ENCODE results near the gene CCDC7.
"Not testable (repeated sequence)": the region's sequence is repeated elsewhere in the genome, so short reads cannot be mapped to it uniquely, and the experiment has no call there.

The CCDC7 gene

DNA sequence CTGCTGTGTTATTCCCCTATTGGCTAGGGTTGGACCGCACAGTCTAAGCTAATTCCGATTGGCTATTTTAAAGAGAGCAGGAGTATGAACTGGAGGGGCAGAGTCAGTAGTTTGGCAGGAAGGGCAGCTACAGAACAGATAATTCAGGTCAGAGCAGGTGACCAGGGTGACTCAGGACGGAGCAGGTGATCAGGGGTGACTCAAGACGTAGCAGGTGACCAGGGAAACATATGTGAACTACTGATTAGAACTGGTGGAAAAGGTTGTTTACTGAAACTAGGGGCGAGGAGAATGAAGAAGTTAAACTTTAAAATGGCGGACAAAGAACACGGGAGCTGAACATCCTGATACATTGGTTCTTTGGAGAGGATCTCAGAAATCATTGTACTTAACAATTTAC, 102.3 kb downstream of the CCDC7 start:
- in situ Hi-C loops (cut with HindIII; ENCODE audit: low sequenced_read_pairs) = no loop called here

- in situ Hi-C loops (cut with HindIII; ENCODE audit: low sequenced_read_pairs) = no loop called here
Observed at GRCh38 chr10:32556783-32557395, 110.9 kb downstream of the CCDC7 start.

DNA sequence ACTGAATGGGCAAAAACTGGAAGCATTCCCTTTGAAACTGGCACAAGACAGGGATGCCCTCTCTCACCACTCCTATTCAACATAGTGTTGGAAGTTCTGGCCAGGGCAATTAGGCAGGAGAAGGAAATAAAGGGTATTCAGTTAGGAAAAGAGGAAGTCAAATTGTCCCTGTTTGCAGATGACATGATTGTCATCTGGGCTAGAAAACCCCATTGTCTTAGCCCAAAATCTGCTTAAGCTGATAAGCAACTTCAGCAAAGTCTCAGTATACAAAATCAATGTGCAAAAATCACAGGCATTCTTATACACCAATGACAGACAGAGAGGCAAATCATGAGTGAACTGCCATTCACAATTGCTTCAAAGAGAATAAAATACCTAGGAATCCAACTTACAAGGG, 116.8 kb downstream of the CCDC7 start:
- in situ Hi-C loops (cut with HindIII; ENCODE audit: low sequenced_read_pairs) = not testable (repeated sequence)

DNA sequence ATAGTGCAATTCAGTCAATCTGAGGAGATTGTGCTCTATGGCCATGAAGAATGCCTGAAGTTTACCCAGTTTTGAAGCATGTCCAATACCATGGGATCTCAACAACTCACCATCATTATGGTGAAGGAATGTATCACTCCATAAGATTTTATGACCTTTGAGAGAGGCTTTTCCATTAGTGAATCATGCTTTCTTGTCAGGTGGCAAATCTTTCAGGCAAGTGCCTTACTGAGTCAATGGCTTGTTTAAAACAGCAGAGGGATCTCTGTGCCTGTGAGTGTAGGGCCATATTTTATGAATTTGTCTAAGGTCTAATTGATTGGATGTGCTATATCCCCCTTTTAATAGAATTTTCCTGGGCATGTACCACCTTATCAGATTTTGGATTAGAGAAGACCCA, 131.5 kb downstream of the CCDC7 start:
- in situ Hi-C loops (cut with HindIII; ENCODE audit: low sequenced_read_pairs) = no loop called here

GRCh38 chr10:32582946-32583345, 137.0 kb downstream of the CCDC7 start:
- in situ Hi-C loops (cut with HindIII; ENCODE audit: low sequenced_read_pairs) = no loop called here

GRCh38 chr10:32598022-32598421, 152.1 kb downstream of the CCDC7 start:
- in situ Hi-C loops (cut with HindIII; ENCODE audit: low sequenced_read_pairs) = not testable (repeated sequence)

- in situ Hi-C loops (cut with HindIII; ENCODE audit: low sequenced_read_pairs) = no loop called here
Observed at GRCh38 chr10:32600317-32600716, 154.4 kb downstream of the CCDC7 start.

DNA sequence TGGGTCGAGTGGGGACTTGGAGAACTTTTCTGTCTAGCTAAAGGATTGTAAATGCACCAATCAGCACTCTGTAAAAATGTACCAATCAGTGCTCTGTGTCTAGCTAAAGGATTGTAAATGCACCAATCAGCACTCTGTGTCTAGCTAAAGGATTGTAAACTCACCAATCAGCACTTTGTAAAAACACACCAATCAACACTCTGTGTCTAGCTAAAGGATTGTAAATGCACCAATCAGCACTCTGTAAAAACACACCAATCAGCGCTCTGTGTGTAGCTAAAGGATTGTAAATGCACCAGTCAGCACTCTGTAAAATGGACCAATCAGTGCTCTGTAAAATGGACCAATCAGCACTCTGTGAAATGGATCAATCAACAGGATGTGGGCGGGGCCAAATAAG, 155.6 kb downstream of the CCDC7 start:
- in situ Hi-C loops (cut with HindIII; ENCODE audit: low sequenced_read_pairs) = not testable (repeated sequence)

DNA sequence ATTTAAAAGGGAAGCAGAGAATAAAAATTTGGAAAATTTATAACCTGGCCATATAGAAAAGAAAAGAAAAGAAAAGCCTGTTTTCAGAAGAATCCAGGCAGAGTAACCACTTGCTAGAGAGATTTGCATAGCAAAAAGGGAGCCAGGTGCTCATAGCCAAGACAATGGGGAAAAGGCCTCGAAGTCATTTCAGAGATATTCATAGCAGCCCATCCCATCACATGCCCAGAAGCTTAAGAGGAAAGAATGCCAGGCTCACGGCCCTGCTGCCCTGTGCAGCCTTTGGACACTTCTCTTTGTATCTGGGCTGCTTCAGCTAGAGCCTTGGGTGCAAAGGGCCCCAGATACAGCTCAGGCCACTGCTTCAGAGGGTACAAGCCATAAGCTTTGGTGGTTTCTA, 159.8 kb downstream of the CCDC7 start:
- in situ Hi-C loops (cut with HindIII; ENCODE audit: low sequenced_read_pairs) = no loop called here

DNA sequence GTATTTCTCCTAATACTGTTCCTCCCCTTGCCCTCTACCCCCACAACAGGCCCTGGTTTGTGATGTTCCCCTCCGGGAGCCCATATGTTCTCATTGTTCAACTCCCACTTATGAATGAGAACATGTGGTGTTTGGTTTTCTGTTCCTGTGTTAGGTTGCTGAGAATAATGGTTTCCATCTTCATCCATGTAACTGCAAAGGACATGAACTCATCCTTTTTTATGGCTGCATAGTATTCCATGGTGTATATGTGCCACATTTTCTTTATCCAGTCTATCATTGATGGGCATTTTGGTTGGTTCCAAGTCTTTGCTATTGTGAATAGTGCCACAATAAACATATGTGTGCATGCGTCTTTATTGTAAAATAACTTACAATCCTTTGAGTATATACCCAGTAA, 164.6 kb downstream of the CCDC7 start:
- in situ Hi-C loops (cut with HindIII; ENCODE audit: low sequenced_read_pairs) = not testable (repeated sequence)

- in situ Hi-C loops (cut with HindIII; ENCODE audit: low sequenced_read_pairs) = no loop called here
Observed at GRCh38 chr10:32616438-32616837, 170.5 kb downstream of the CCDC7 start.

- in situ Hi-C loops (cut with HindIII; ENCODE audit: low sequenced_read_pairs) = no loop called here
Observed at GRCh38 chr10:32618482-32618881, 172.5 kb downstream of the CCDC7 start.

DNA sequence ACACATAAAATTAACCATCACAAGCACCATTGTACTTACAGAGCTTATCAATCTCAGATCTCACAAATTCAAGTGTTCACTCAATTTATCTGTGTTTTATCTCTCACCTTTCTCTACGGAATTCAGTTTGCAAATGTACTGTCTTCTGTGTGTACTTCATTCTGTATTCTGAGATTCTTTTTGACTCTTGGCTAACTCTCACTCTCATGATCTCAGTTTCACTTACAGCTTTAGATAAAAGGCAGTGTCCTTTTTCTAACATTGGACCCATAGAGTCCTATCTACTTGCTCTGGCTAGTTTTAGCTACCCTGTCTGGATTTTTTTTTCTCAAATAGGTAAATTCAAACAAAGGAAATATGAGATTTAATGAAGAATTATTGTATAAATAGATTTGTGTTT, 176.0 kb downstream of the CCDC7 start:
- in situ Hi-C loops (cut with HindIII; ENCODE audit: low sequenced_read_pairs) = no loop called here

DNA sequence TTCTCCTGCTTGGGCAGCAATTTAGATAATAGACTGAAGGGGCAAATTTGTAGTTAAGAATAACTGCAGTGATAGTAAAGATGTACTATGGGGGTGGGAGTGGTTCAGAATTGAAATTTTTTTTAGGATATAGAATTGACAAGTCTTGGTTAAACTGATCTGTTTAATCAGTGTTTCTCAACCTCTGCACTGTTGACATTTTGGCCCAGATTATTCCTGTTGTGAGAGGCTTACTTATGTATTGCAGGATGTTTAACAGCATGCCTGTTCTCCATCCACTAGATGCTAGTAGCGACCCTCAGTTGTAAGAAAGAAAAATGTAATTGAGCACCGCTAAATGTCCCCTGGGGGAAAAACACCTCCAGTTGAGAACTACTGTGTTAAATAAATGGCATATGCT, 176.5 kb downstream of the CCDC7 start:
- in situ Hi-C loops (cut with HindIII; ENCODE audit: low sequenced_read_pairs) = no loop called here

DNA sequence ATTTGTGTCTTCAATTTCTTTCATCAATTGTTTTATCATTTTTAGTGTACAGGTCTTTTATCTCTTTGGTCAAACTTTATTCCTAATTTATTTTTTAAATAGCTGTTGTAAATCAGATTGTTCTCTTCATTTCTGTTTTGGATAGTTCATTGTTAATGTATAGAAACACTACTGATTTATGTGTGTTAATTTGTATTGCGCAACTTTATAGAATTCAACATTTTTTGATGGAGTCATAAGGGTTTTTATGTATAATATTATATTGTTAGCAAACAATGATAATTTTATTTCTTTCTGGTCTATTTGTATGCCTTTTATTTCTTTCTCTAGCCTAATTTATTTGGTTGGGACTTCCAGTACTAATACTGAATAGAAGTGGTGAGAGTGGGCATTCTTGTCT, 181.2 kb downstream of the CCDC7 start:
- in situ Hi-C loops (cut with HindIII; ENCODE audit: low sequenced_read_pairs) = no loop called here

DNA sequence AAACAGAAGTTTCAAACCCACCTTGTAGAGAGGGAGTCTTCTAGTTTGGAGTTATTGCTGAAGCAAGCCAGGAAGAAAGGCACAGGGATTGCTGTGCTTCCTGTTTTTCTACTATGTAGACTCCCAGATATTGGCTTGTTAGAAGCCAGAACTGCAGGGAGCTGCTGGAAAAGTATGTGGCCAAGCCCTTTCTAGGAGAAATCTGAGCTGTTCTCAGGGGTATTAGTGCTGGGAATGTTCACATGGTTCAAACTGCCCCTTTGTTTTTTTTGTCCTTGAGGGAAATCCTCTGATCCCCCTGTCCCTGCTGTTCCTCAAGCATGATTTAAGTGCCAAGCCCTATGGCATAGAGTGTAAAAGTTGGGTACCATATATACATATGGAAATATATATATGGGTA, 184.0 kb downstream of the CCDC7 start:
- in situ Hi-C loops (cut with HindIII; ENCODE audit: low sequenced_read_pairs) = no loop called here

DNA sequence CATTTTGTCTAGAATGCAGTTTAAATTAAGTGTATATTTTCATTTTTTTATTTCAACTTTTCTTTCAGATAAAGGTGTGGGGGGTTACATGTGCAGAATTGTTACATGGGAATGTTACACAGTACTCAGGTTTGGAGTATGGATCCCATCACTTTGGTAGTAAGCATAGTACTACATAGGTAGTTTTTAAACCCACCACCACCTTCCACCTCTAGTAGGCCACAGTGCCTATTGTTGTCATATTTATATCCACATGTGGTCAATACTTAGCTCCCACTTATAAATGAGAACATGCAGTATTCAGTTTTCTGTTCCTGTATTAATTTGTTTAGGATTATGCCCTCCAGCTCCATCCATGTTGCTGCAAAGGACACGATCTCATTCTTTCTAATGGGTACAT, 200.6 kb downstream of the CCDC7 start:
- in situ Hi-C loops (cut with HindIII; ENCODE audit: low sequenced_read_pairs) = no loop called here

GRCh38 chr10:32650246-32650655, 204.3 kb downstream of the CCDC7 start:
- in situ Hi-C loops (cut with HindIII; ENCODE audit: low sequenced_read_pairs) = no loop called here

GRCh38 chr10:32657430-32657829, 211.5 kb downstream of the CCDC7 start:
- in situ Hi-C loops (cut with HindIII; ENCODE audit: low sequenced_read_pairs) = not testable (repeated sequence)

- in situ Hi-C loops (cut with HindIII; ENCODE audit: low sequenced_read_pairs) = no loop called here
Observed at GRCh38 chr10:32661346-32661745, 215.4 kb downstream of the CCDC7 start.

DNA sequence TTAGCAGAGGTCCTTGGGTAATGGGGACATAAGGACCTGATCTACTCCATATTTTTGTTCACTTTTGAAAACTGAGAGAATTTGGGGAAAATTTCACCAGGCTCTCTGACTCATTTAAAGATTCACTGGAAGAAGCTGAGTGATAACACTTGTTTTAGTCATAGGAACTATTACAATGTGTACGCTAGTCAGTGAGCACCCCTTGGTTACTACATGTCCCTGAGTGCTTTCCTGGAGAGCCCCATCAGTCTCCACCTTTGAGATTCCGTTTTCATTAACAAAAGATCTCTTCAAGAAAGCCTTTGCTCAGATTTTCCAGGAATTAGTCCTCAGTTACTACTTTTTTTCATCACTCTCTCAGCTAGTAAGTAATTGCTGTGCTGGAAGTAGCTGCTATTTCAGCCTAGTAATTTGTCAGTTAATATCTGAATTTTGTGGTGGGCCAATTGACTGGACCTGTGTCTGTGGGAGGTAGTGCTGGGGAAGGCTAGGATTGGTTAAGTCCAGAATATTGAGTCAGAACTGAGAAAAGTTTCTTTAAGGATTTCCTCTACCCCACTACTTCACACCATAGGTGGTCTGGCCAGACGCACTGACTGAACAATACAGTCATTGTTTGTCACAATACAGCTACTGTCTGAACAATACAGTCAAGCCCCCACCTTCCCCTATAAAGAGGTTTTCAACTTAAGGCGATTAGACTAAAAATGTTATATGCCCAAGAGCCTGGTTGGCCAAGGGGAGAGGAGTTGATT, 235.0 kb downstream of the CCDC7 start:
- in situ Hi-C loops (cut with HindIII; ENCODE audit: low sequenced_read_pairs) = no loop called here

GRCh38 chr10:32684291-32684690, 238.4 kb downstream of the CCDC7 start:
- in situ Hi-C loops (cut with HindIII; ENCODE audit: low sequenced_read_pairs) = no loop called here

GRCh38 chr10:32687116-32687515, 241.2 kb downstream of the CCDC7 start:
- in situ Hi-C loops (cut with HindIII; ENCODE audit: low sequenced_read_pairs) = no loop called here
